ENCODE results near the gene TIGD3. TPM values are rescaled to one million over a fixed set of nuclear protein-coding genes. Genes with fewer than 3 reads are reported as not detected.

The TIGD3 gene, protein sequence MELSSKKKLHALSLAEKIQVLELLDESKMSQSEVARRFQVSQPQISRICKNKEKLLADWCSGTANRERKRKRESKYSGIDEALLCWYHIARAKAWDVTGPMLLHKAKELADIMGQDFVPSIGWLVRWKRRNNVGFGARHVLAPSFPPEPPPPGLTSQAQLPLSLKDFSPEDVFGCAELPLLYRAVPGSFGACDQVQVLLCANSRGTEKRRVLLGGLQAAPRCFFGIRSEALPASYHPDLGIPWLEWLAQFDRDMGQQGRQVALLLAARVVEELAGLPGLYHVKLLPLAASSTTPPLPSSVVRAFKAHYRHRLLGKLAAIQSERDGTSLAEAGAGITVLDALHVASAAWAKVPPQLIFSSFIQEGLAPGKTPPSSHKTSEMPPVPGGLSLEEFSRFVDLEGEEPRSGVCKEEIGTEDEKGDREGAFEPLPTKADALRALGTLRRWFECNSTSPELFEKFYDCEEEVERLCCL
- total RNA-seq: 0.30 TPM in 1 of 2 replicates, not detected in the other

DNA sequence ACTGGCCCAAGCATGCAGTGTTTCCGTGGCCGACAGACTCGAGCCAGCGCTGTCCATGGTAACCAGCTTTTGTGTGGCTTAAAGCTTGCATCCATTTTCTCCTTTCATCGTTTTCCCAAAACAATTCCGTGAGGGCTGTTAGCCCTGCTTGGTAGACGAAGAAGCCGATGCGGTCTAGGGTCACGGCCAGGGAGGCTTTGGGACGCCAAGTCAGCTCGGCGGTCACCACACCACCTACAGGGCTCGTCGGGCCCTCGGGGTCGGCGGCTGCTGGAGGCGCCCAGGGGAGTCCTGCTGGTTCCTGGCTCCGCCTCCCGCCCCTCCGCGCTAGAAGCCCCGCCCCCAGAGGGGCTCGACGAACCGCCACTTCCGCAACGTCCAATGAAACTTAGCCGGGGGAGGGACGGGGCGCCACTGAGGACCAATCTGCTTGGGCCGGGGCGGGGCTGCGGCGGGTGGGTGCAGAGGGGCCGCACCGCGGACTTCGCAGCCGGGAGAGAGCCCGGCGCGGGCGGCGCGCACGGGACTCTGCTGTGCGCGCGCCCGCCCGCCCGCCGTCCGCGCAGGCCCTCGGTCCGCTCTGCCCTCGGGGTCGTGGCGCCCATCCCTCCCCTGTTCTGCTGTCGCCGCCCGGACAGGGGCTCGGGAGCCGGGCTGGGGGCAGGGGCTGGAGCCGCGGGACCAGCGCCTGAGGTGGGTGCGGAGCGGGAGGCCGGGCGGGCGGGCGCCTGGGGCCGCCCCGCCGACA, at the start of gene TIGD3:
TSS of gene TIGD3 (plus strand) at position 487 of the 748 bp plus-strand sequence. CDS start 1,058 bp downstream, outside the sequence.

GRCh38 chr11:65314501-65315203, 39.9 kb upstream of the TIGD3 start, which contains the start of gene CDC42EP2:
CDC42EP2 (plus strand) TSS chr11:65314866; CDS start chr11:65320899, 6,033 bp downstream.

DNA sequence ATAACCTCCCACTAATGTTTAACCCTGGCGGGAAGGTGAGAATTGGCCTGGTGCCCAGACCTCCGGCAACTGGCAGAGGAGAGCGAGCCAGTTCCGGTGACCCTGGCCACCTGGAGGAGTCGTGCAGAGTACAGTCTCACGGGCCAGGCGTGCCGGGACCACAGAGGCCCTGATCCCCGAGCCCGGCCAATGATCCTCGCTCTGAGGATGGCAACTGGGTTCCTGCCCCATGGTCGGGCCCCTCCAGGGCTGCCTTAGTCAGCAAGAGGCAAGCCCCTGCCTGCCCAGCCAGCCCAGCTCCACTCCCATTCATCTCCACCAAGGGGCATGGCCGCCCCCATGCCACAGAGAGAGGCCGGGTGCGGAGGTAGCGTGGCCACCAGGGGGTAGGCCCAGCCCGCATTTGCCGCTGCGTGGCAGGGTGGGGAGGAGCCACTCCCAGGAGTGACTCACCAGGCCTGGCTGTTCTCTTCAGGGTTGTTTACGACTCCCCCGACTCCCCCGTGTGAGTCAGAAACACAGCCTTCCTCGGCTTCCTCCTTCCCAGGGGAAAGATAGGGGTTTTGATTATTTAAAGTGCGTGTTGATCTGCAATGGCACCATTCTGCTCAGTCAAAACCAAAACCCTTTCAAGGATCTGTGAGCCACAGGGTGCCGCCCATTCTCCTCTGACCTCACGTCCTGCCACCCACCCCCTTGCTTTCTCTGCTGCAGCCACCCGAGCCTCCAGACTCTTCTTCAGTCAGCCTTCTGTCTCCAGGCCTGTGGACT, 27.7 kb downstream of the TIGD3 start, which contains the start of gene SLC25A45:
TSS of gene SLC25A45 (minus strand) at position 614 of the 771 bp plus-strand sequence. CDS start 695 bp downstream, outside the sequence.

GRCh38 chr11:65386307-65387140, 32.0 kb downstream of the TIGD3 start, which contains the start of gene FRMD8:
FRMD8 (plus strand) TSS chr11:65386637; CDS start chr11:65387037, 400 bp downstream.

Other genes with a start within 250 kb of the TIGD3 start
- 42.4 and 52.0 TPM in 2 replicates for gene TM7SF2, start 242.9 kb upstream of the TIGD3 start, total RNA-seq
- 11.7 and 14.8 TPM in 2 replicates for gene ZNHIT2, start 237.1 kb upstream of the TIGD3 start, total RNA-seq
- 604 and 715 TPM in 2 replicates for gene FAU, start 232.6 kb upstream of the TIGD3 start, total RNA-seq
- gene MRPL49, start 232.4 kb upstream of the TIGD3 start, total RNA-seq: 63.9 and 72.0 TPM in 2 replicates
- gene SYVN1, start 220.2 kb upstream of the TIGD3 start, total RNA-seq: 21.2 and 29.3 TPM in 2 replicates
- not detected in 2 replicates for gene SPDYC, start 184.5 kb upstream of the TIGD3 start, total RNA-seq
- gene CAPN1, start 172.8 kb upstream of the TIGD3 start, total RNA-seq: 166 and 228 TPM in 2 replicates
- 15.3 and 18.0 TPM in 2 replicates for gene POLA2, start 92.8 kb upstream of the TIGD3 start, total RNA-seq
- 22.0 and 22.9 TPM in 2 replicates for gene CDC42EP2, start 39.9 kb upstream of the TIGD3 start, total RNA-seq
- gene DPF2, start 20.9 kb upstream of the TIGD3 start, total RNA-seq: 38.5 and 40.7 TPM in 2 replicates
- 0.67 and 0.74 TPM in 2 replicates for gene SLC25A45, start 27.9 kb downstream of the TIGD3 start, total RNA-seq
- gene FRMD8, start 31.9 kb downstream of the TIGD3 start, total RNA-seq: 19.8 and 28.2 TPM in 2 replicates
- 4.9 TPM in 2 replicates for gene NEAT1, start 68.0 kb downstream of the TIGD3 start, total RNA-seq
- gene MALAT1, start 144.3 kb downstream of the TIGD3 start, total RNA-seq: 477 and 585 TPM in 2 replicates
- 110 and 117 TPM in 2 replicates for gene SCYL1, start 170.3 kb downstream of the TIGD3 start, total RNA-seq
- gene LTBP3, start 203.6 kb downstream of the TIGD3 start, total RNA-seq: 22.3 and 26.9 TPM in 2 replicates
- gene ZNRD2, start 215.7 kb downstream of the TIGD3 start, total RNA-seq: 116 and 117 TPM in 2 replicates
- gene FAM89B, start 217.8 kb downstream of the TIGD3 start, total RNA-seq: 59.0 and 62.4 TPM in 2 replicates
- 30.6 and 38.5 TPM in 2 replicates for gene EHBP1L1, start 221.3 kb downstream of the TIGD3 start, total RNA-seq
- 0.15 TPM in 1 of 2 replicates, not detected in the other for gene KCNK7, start 241.0 kb downstream of the TIGD3 start, total RNA-seq

Data from bronchus fibroblast of lung (primary cell).